Heart right ventricle (tissue), 16 donors: ENCODE data around the gene MAP4K4. TPM values are rescaled to one million over a fixed set of nuclear protein-coding genes. Genes with fewer than 3 reads are reported as not detected.

Experiments
- ATAC-seq, 8 donors: fragments of 200-7000 bp; cut with Tn5 transposase; one replicate each; pipeline ENCODE4 v1.9.1; 2020; ENCODE audit warnings: mild to moderate bottlenecking in 8 of 8, moderate library complexity in 8 of 8, moderate number of reproducible peaks in 1 of 8
- DNase-seq, 2 donors: peaks; one replicate each; pipeline ENCODE4 v3.0.0-alpha.2; 2020
- H3K27ac ChIP-seq, 10 donors: fragments of 200-600 bp; sonication (generic) in 2 of 10; one replicate each; pipeline versions ENCODE4 v1.5.0 to v1.8.0; 2020 to 2022; ENCODE audit warnings: mild to moderate bottlenecking in 3 of 10
- H3K27me3 ChIP-seq, 7 donors: fragments of 200-600 bp; one replicate each; pipeline ENCODE4 v1.8.0; 2021 to 2022; ENCODE audit warnings: mild to moderate bottlenecking in 2 of 7
- H3K36me3 ChIP-seq, 9 donors: fragments of 200-600 bp; sonication (generic) in 1 of 9; one replicate each; pipeline versions ENCODE4 v1.5.0 to v1.8.0; 2020 to 2022; ENCODE audit warnings: mild to moderate bottlenecking in 2 of 9
- H3K4me1 ChIP-seq, 9 donors: fragments of 200-600 bp; sonication (generic) in 1 of 9; one replicate each; pipeline versions ENCODE4 v1.5.0 to v1.8.0; 2020 to 2022; ENCODE audit warnings: mild to moderate bottlenecking in 4 of 9
- H3K4me3 ChIP-seq, 10 donors: fragments of 200-600 bp; sonication (generic) in 2 of 10; one replicate each; pipeline versions ENCODE4 v1.5.0 to v1.8.0; 2020 to 2022; ENCODE audit warnings: mild to moderate bottlenecking in 7 of 10, moderate library complexity in 2 of 10
- H3K9me3 ChIP-seq, 11 donors: fragments of 200-600 bp in 10 of 11; sonication (generic) in 2 of 11; one replicate each; pipeline versions ENCODE4 v1.5.0 to v1.8.0; 2013 to 2022; ENCODE audit warnings: mild to moderate bottlenecking in 2 of 11, control low read depth in 1 of 11, moderate library complexity in 1 of 11
- WGBS, 2 donors: extraction: QIAGEN DNeasy Blood & Tissue Kit; methylation state at CpG; one replicate each; pipeline ENCODE4 v1.1.7; 2013; ENCODE audit warnings: inconsistent platforms in 1 of 2; 5-methylcytosine and 5-hydroxymethylcytosine counted together
- intact Hi-C, 10 donors: fragments of 100-400 bp; cut with DNase I; formaldehyde crosslinking; loops; one replicate each; pipeline versions ENCODE4 v1.11.1 to v1.14.2; 2022
- polyA plus RNA-seq, 2 donors: library from polyadenylated mRNA; stranded (reverse); fragments of 200-250 nt; gene quantifications; one replicate each; pipeline ENCODE4 v1.2.3, GENCODE V29; 2013
- total RNA-seq, 10 donors: library from RNA; stranded (reverse); fragmentation: NEBNext Ultra II Directional in 3 of 10; extraction: Animal tissue kit (Norgen Biotek cat#: 25700) in 3 of 10; gene quantifications; one replicate each; pipeline versions ENCODE4 v1.2.1 to v1.2.4, GENCODE V29; 2021 to 2023
- TF ChIP-seq, protein P1 (sequence below), 9 donors: fragments of 200-600 bp; sonication (generic) in 2 of 9; IDR thresholded peaks; one replicate each; pipeline versions ENCODE4 v1.5.0 to v1.8.0; 2021 to 2022; ENCODE audit warnings: antibody characterized with exemption in 9 of 9, mild to moderate bottlenecking in 5 of 9, moderate library complexity in 1 of 9
- donor health status: Arrhythmogenic right ventricular cardiomyopathy.
- donor health status: ischemic (EF 13 %, LVEDD 7.1; RV severe dilation, severe dysfunction).
- donor health status: healthy with polysubstance abuse.
- donor health status: DM: no; HTN: yes; CAD: no.
- donor health status: DM: no; HTN: no; CAD: no.
- donor health status: ischemic (EF 25% LVEDD 6.9; RV normal size, moderate dysfunction).
- donor health status: ischemic (EF 25% LVEDD 5.7; RV mildly dilated, moderate dysfunction).
- donor health status: healthy.
- donor health status: DM: yes; HTN: yes; CAD: no.
- donor health status: Ischemic cardiomyopathy.
- donor health status: ischemic (EF 35%, LVEDD 5.7; RV mildly dilated, moderate dysfunction).
- donor health status: nonischemic (EF 11% LVEDD 7.7; RV severe dilation, severe dysfunction).
- donor health status: DM: yes; HTN: yes; CAD: no.
- donor health status: PGD.
- donor health status: ischemic (EF 29% LVEDD 5.4; RV normal size, mild dysfunction).
- donor health status: nonischemic (EF 23%, LVEDD 6.1; RV moderate dilation, normal function).

The MAP4K4 gene
- total and polyA plus RNA-seq, 12 donors: 44.3 to 116 (median 86.1) TPM

DNA sequence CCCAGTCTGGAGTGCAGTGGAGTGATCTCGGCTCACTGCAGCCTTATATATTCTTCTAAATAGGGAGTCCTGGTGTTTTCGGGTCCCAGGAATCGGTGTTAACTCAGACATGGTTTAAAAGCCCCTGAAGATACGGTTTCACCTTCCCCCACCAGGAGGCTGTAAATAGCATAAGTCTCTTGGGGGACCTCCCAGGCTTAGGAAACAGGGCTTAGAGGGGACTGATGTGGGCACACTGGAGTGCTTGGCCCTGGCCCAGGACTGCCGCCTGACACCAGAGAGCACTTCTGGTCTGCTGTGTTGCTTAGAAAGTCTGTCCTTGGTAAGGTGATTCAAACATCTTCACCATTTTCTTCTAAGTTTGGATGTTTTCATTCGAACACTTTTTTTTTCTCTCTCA, 39.7 kb upstream of the MAP4K4 start:
- H3K36me3 ChIP-seq: no peaks in the 10 kb centered on the region
- intact Hi-C loops: no loop called here
- H3K9me3 ChIP-seq: peaks cover 0 to 6% (median 0%) of the 10 kb centered on the region in 11 donors
- DNase-seq: no peak
- peak overlapping the region in 5 of 10 donors; percentile 9 to 59 (median 33) for H3K27ac ChIP-seq
- TF ChIP-seq, protein P1, sequence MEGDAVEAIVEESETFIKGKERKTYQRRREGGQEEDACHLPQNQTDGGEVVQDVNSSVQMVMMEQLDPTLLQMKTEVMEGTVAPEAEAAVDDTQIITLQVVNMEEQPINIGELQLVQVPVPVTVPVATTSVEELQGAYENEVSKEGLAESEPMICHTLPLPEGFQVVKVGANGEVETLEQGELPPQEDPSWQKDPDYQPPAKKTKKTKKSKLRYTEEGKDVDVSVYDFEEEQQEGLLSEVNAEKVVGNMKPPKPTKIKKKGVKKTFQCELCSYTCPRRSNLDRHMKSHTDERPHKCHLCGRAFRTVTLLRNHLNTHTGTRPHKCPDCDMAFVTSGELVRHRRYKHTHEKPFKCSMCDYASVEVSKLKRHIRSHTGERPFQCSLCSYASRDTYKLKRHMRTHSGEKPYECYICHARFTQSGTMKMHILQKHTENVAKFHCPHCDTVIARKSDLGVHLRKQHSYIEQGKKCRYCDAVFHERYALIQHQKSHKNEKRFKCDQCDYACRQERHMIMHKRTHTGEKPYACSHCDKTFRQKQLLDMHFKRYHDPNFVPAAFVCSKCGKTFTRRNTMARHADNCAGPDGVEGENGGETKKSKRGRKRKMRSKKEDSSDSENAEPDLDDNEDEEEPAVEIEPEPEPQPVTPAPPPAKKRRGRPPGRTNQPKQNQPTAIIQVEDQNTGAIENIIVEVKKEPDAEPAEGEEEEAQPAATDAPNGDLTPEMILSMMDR (IDR thresholded peaks at IDR 0.05): no peak
- ATAC-seq: peak in 5 of 8 donors; percentile 33 to 74 (median 53)
- H3K4me1 ChIP-seq: peaks cover 0 to 29% (median 6%) of the 10 kb centered on the region in 9 donors
- 65 to 70% methylated on average over 6 of the region's 6 CpGs for WGBS, 2 donors
- no peak overlapping the region for H3K4me3 ChIP-seq
- no peaks in the 10 kb centered on the region for H3K27me3 ChIP-seq

DNA sequence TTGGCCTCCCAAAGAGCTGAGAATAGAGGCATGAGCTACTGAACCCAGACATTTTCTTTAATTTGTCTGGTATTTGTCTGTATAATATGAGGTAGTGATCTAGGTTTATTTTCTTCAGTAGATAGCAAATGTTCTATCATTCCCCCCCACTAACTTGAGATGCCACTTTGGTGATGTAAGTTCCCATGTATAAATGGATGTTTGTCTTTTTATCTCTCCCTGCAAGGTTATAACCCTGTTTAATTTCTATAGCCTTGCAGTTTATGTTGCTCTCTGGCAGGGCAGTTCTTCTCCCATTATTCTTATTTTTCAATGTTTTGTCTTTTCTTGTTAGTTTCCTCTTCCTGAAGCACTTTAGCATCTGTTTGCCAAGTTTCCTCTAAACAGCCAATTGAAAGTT, 39.1 kb upstream of the MAP4K4 start:
- H3K27me3 ChIP-seq: no peaks in the 10 kb centered on the region
- peaks cover 0 to 29% (median 6%) of the 10 kb centered on the region in 9 donors for H3K4me1 ChIP-seq
- H3K4me3 ChIP-seq: no peak overlapping the region
- ATAC-seq: peak in 2 of 8 donors; percentile 47 to 51
- peaks cover 0 to 4% (median 0%) of the 10 kb centered on the region in 11 donors for H3K9me3 ChIP-seq
- intact Hi-C loops: no loop called here
- H3K27ac ChIP-seq: peak overlapping the region in 4 of 10 donors; percentile 9 to 37 (median 26)
- H3K36me3 ChIP-seq: no peaks in the 10 kb centered on the region
- DNase-seq: no peak
- TF ChIP-seq, protein P1 (IDR thresholded peaks at IDR 0.05): no peak

DNA sequence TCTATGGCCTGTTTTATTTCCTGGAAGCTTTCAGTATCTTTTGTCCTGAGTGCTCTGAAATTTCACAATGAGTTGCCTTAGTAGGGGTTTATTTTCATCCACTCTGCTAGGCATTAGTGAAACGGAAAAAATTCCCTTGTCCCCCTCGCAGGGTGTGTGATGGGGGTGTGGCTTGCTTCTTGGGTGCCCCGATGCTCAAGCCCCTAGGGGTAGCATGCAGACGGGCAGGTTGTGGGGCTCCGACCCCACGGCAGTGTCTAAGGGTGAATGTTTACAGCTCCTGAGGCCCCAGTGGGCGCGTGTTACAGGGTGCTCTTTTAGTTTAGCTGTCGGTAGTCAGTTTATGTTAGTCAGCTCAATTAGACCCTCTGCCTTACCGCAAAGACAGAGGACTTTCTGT, 32.2 kb upstream of the MAP4K4 start:
- no peak for DNase-seq
- WGBS, 2 donors: 89 to 91% methylated on average over 10 of the region's 10 CpGs
- ATAC-seq: no peak
- TF ChIP-seq, protein P1 (IDR thresholded peaks at IDR 0.05): no peak
- intact Hi-C loops: no loop called here
- Histone ChIP-seq H3K27me3 (no peaks in the 10 kb centered on the region), H3K27ac (no peak overlapping the region), H3K9me3 (no peaks in the 10 kb centered on the region), H3K4me1 (no peaks in the 10 kb centered on the region), H3K36me3 (no peaks in the 10 kb centered on the region), H3K4me3 (no peak overlapping the region)

DNA sequence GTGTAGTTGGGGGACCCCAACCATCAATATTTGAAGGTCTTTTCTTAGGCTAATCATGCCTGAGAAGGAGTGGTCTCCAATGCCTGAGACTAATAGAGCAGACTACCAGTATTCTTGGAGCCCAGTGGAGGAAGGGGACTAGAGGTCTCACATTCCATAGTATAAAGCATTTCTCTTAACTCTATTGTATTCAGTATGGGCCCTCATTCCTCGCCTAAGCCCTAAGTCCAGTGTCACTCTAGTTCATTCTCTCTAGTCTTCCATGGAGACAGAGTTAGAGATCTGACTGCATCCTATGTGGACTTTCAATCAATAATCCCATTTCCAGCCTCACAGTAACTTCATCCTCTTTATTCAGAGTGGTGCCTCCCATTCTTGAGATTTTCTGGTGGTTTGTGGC, 29.7 kb upstream of the MAP4K4 start:
- H3K9me3 ChIP-seq: peaks cover 0 to 16% (median 7%) of the 10 kb centered on the region in 11 donors
- H3K4me1 ChIP-seq: no peaks in the 10 kb centered on the region
- no peak overlapping the region for H3K4me3 ChIP-seq
- ATAC-seq (no peak), DNase-seq (no peak)
- TF ChIP-seq, protein P1 (IDR thresholded peaks at IDR 0.05): no peak
- intact Hi-C loops: no loop called here
- H3K27me3 ChIP-seq: no peaks in the 10 kb centered on the region
- H3K36me3 ChIP-seq: no peaks in the 10 kb centered on the region
- H3K27ac ChIP-seq: no peak overlapping the region
- 92 to 97% methylated on average over 1 of the region's 1 CpG for WGBS, 2 donors
